HepG2 (cell line): ENCODE results near the gene NAT9. TPM values are rescaled to one million over a fixed set of nuclear protein-coding genes. Genes with fewer than 3 reads are reported as not detected.

Experiments
- CCAR2 ChIP-seq: fragments of 200-400 bp; formaldehyde crosslinking; optimal IDR thresholded peaks from 2 replicates; pipeline ENCODE3; 2018; ENCODE audit warnings: low read depth, mild to moderate bottlenecking, low read length, moderate library complexity
- CEBPZ ChIP-seq: IDR thresholded peaks from 2 replicates; pipeline ENCODE4 v1.6.1; 2012; ENCODE audit warnings: low read length, improper control_type of control experiment
- CREM ChIP-seq, 2 experiments: sonication (generic) in 1 of 2; formaldehyde crosslinking in 1 of 2; IDR thresholded peaks; 2 replicates each; pipeline versions ENCODE4 v1.4.0 to v1.6.1; 2016 to 2020; ENCODE audit warnings: antibody characterized with exemption in 1 of 2, mild to moderate bottlenecking in 1 of 2, missing genetic modification reagents in 1 of 2
- DDIT3 ChIP-seq: sonication (generic); formaldehyde crosslinking; IDR thresholded peaks from 2 replicates; pipeline ENCODE4 v1.4.0; 2020; ENCODE audit warnings: mild to moderate bottlenecking, missing genetic modification reagents
- GMEB2 ChIP-seq: IDR thresholded peaks from 2 replicates; pipeline ENCODE4 v1.6.1; 2016; ENCODE audit warnings: missing biosample characterization, missing genetic modification reagents, low read depth
- GPBP1L1 ChIP-seq: sonication (generic); formaldehyde crosslinking; IDR thresholded peaks from 2 replicates; pipeline ENCODE4 v1.5.0; 2020; ENCODE audit warnings: mild to moderate bottlenecking, missing genetic modification reagents
- HNRNPLL ChIP-seq: fragments of 200-400 bp; formaldehyde crosslinking; IDR thresholded peaks from 2 replicates; pipeline ENCODE4 v1.6.1; 2017; ENCODE audit warnings: mild to moderate bottlenecking, low read depth, low read length; ENCODE audit not compliant: poor library complexity, severe bottlenecking
- IKZF1 ChIP-seq: fragments of 450-650 bp; IDR thresholded peaks from 2 replicates; pipeline ENCODE4 v1.7.1; 2016
- MAZ ChIP-seq, 2 experiments: sonication (generic) in 1 of 2; formaldehyde crosslinking in 1 of 2; IDR thresholded peaks; 2 replicates each; pipeline versions ENCODE4 v1.5.0 to v1.6.1; 2012 to 2020; ENCODE audit warnings: low read depth in 2 of 2, mild to moderate bottlenecking in 2 of 2, borderline replicate concordance in 1 of 2, improper control_type of control experiment in 1 of 2, low read length in 1 of 2, missing genetic modification reagents in 1 of 2, moderate library complexity in 1 of 2
- NCOA2 ChIP-seq: sonication (generic); formaldehyde crosslinking; IDR thresholded peaks from 2 replicates; pipeline ENCODE4 v1.8.0; 2022; ENCODE audit warnings: inconsistent platforms
- PAX8 ChIP-seq: sonication (generic); formaldehyde crosslinking; IDR thresholded peaks from 2 replicates; pipeline ENCODE4 v1.8.0; 2022; ENCODE audit warnings: mild to moderate bottlenecking, missing genetic modification reagents, borderline replicate concordance
- PPARG ChIP-seq: conservative IDR thresholded peaks from 2 replicates; pipeline ENCODE4 v1.6.1; 2016; ENCODE audit warnings: missing biosample characterization, missing genetic modification reagents
- SMAD1 ChIP-seq: sonication (generic); formaldehyde crosslinking; IDR thresholded peaks from 2 replicates; pipeline ENCODE4 v1.4.0; 2020; ENCODE audit warnings: missing genetic modification reagents, low read depth, mild to moderate bottlenecking, borderline replicate concordance
- SMARCC2 ChIP-seq: fragments of 450-650 bp; IDR thresholded peaks from 2 replicates; pipeline ENCODE4 v1.6.1; 2017; ENCODE audit warnings: antibody characterized with exemption, mild to moderate bottlenecking
- SMYD3 ChIP-seq: sonication (generic); formaldehyde crosslinking; IDR thresholded peaks from 2 replicates; pipeline ENCODE4 v1.8.1; 2023; ENCODE audit warnings: mild to moderate bottlenecking, missing genetic modification reagents
- SP1 ChIP-seq, 2 experiments: fragments of 450-650 bp in 1 of 2; sonication (generic) in 1 of 2; formaldehyde crosslinking in 1 of 2; IDR thresholded peaks; 2 replicates each; pipeline versions ENCODE4 v1.4.0 to v1.6.1; 2016 to 2020; ENCODE audit warnings: missing genetic modification reagents in 1 of 2
- SRSF1 ChIP-seq: fragments of 200-400 bp; formaldehyde crosslinking; optimal IDR thresholded peaks from 2 replicates; pipeline ENCODE3; 2017; ENCODE audit warnings: mild to moderate bottlenecking, low read depth, low read length, moderate library complexity
- ZBTB43 ChIP-seq: sonication (generic); formaldehyde crosslinking; conservative IDR thresholded peaks from 2 replicates; pipeline ENCODE4 v1.4.0; 2020; ENCODE audit warnings: missing genetic modification reagents
- ZNF350 ChIP-seq: sonication (generic); formaldehyde crosslinking; IDR thresholded peaks from 2 replicates; pipeline ENCODE4 v1.4.0; 2020; ENCODE audit warnings: mild to moderate bottlenecking, low read depth, missing genetic modification reagents, borderline replicate concordance
- ZNF431 ChIP-seq: sonication (generic); formaldehyde crosslinking; IDR thresholded peaks from 2 replicates; pipeline ENCODE4 v1.9.0; 2022; ENCODE audit warnings: missing genetic modification reagents, low read depth, mild to moderate bottlenecking, borderline replicate concordance
- ZNF468 ChIP-seq: sonication (generic); formaldehyde crosslinking; IDR thresholded peaks from 2 replicates; pipeline ENCODE4 v1.8.0; 2022; ENCODE audit warnings: mild to moderate bottlenecking, moderate library complexity, missing genetic modification reagents
- ZNF556 ChIP-seq: sonication (generic); formaldehyde crosslinking; IDR thresholded peaks from 2 replicates; pipeline ENCODE4 v1.4.0; 2020; ENCODE audit warnings: mild to moderate bottlenecking, missing genetic modification reagents, borderline replicate concordance
- ZNF557 ChIP-seq: sonication (generic); formaldehyde crosslinking; IDR thresholded peaks from 2 replicates; pipeline ENCODE4 v1.4.0; 2020; ENCODE audit warnings: missing genetic modification reagents
- polyA plus RNA-seq, 8 experiments: library from polyadenylated mRNA; depleted of rRNA in 3 of 8; stranded (reverse) in 7 of 8; unstranded in 1 of 8; fragments of >200 nt; fragmentation: Illumina TruSeq in 4 of 8; extraction: Trizol in 4 of 8; gene quantifications; 2 replicates each; pipeline versions ENCODE4 v1.2.1 to v1.2.3, GENCODE V29; 2011 to 2016; ENCODE audit warnings: low read depth in 4 of 8, missing spikeins in 1 of 8, mixed read lengths in 1 of 8; ENCODE audit not compliant: insufficient read depth in 1 of 8
- total RNA-seq, 5 experiments: library from RNA; depleted of rRNA; stranded (reverse); fragments of >200 nt; fragmentation: Illumina TruSeq; extraction: Trizol; gene quantifications; 2 replicates each; pipeline ENCODE4 v1.2.3, GENCODE V29; 2016; ENCODE audit warnings: low read depth in 1 of 5

NAT9 gene
- total and polyA plus RNA-seq, 2 of the 13 experiments (the other 11 are each of a cell fraction or from before 2014, with no cell fraction given), result 39.7 to 44.2 TPM

GRCh38 chr17:74748279-74748528 lies 27.9 kb downstream of the NAT9 start (continued):
- TF ChIP-seq ZNF431 (CRISPR knock-in tag), result peak; percentile 25; the same call in 1 of the 2 replicates
- no peak for TF ChIP-seq GMEB2 (CRISPR knock-in tag)
- no peak for TF ChIP-seq ZNF557 (CRISPR knock-in tag)
- no peak for TF ChIP-seq SRSF1
- no peak for TF ChIP-seq CREM (IDR thresholded peaks at IDR 0.05)
- TF ChIP-seq CREM (CRISPR knock-in tag; IDR thresholded peaks at IDR 0.05), result no peak
- TF ChIP-seq ZNF350 (CRISPR knock-in tag), result no peak
- TF ChIP-seq PAX8, result no peak
- no peak for TF ChIP-seq CEBPZ
- no peak for TF ChIP-seq GPBP1L1
- TF ChIP-seq IKZF1, result no peak
- no peak for TF ChIP-seq PPARG
- no peak for TF ChIP-seq NCOA2
- no peak for TF ChIP-seq CCAR2
- no peak for TF ChIP-seq DDIT3 (CRISPR knock-in tag)
- TF ChIP-seq MAZ (IDR thresholded peaks at IDR 0.05; ENCODE audit: borderline replicate concordance, low read depth, low read length), result no peak; the same call in 1 of the 2 replicates
- TF ChIP-seq MAZ (CRISPR knock-in tag; IDR thresholded peaks at IDR 0.05; ENCODE audit: low read depth), result no peak
- no peak for TF ChIP-seq SMAD1
- TF ChIP-seq ZNF556, result no peak
- TF ChIP-seq HNRNPLL, result peak; percentile 21
- TF ChIP-seq ZBTB43, result no peak
- TF ChIP-seq SMYD3, result 0 out of 2 replicates have a peak, but pooled peaks have one; percentile 20
- no peak for TF ChIP-seq ZNF468
- no peak for TF ChIP-seq SP1 (IDR thresholded peaks at IDR 0.05)
- TF ChIP-seq SP1 (CRISPR knock-in tag; IDR thresholded peaks at IDR 0.05), result no peak
- no peak for TF ChIP-seq SMARCC2
